HUES48 (cell line): ENCODE data around the gene MAGEB6.
"Not testable (repeated sequence)": the region's sequence is repeated elsewhere in the genome, so short reads cannot be mapped to it uniquely, and the experiment has no call there.

Experiments
- H3K27ac ChIP-seq: one replicate; pipeline ENCODE4 v1.7.0; 2013; ENCODE audit warnings: low read depth, low read length, inconsistent platforms
- H3K27me3 ChIP-seq: 2 replicates; pipeline ENCODE4 v1.6.1; 2013; ENCODE audit warnings: mild to moderate bottlenecking, low read length; ENCODE audit not compliant: control insufficient read depth, insufficient read depth
- H3K36me3 ChIP-seq: 2 replicates; pipeline ENCODE4 v1.6.1; 2013; ENCODE audit warnings: low read length; ENCODE audit not compliant: control insufficient read depth, insufficient read depth
- H3K4me1 ChIP-seq: 2 replicates; pipeline ENCODE4 v1.6.1; 2013; ENCODE audit warnings: mild to moderate bottlenecking, low read length; ENCODE audit not compliant: control insufficient read depth, insufficient read depth
- H3K4me3 ChIP-seq: 2 replicates; pipeline ENCODE4 v1.5.1; 2013; ENCODE audit warnings: mild to moderate bottlenecking, low read depth, low read length
- H3K9ac ChIP-seq: 2 replicates; pipeline ENCODE4 v1.6.1; 2013; ENCODE audit warnings: mild to moderate bottlenecking, low read depth, low read length, moderate library complexity
- H3K9me3 ChIP-seq: 2 replicates; pipeline ENCODE4 v1.6.1; 2013; ENCODE audit warnings: low read length; ENCODE audit not compliant: control insufficient read depth, insufficient read depth

Gene MAGEB6

GRCh38 chrX:26192204-26192603 lies at the start of gene MAGEB6:
Gene MAGEB6, plus strand, starts transcription at chrX:26192440. Its CDS starts 1,407 bp downstream, at chrX:26193847.
- no peak within 1 kb of the TSS for H3K27ac ChIP-seq
- H3K9me3 ChIP-seq = peaks cover 16% of the 10 kb centered on the region
- H3K36me3 ChIP-seq = no peaks in the 10 kb centered on the region
- H3K27me3 ChIP-seq = no peaks in the 10 kb centered on the region
- H3K4me1 ChIP-seq = no peaks in the 10 kb centered on the region
- H3K4me3 ChIP-seq = no peak within 1 kb of the TSS
- H3K9ac ChIP-seq = no peak within 1 kb of the TSS

GRCh38 chrX:26146024-26146423 lies 46.2 kb upstream of the MAGEB6 start:
- no peaks in the 10 kb centered on the region for H3K36me3 ChIP-seq
- H3K9me3 ChIP-seq = no peaks in the 10 kb centered on the region
- H3K4me3 ChIP-seq = no peak overlapping the region
- H3K9ac ChIP-seq = no peak overlapping the region
- H3K27ac ChIP-seq = no peak overlapping the region
- H3K4me1 ChIP-seq = no peaks in the 10 kb centered on the region
- no peaks in the 10 kb centered on the region for H3K27me3 ChIP-seq

GRCh38 chrX:26160301-26160700 lies 31.9 kb upstream of the MAGEB6 start, which contains the start of gene MAGEB6B:
Gene MAGEB6B, plus strand, starts transcription at chrX:26160601. Its CDS starts 0 bp downstream, at chrX:26160601.
- Histone ChIP-seq H3K9ac (no peak within 1 kb of the TSS), H3K27me3 (no peaks in the 10 kb centered on the region), H3K4me3 (no peak within 1 kb of the TSS), H3K4me1 (no peaks in the 10 kb centered on the region), H3K36me3 (no peaks in the 10 kb centered on the region), H3K9me3 (no peaks in the 10 kb centered on the region; the same call in 1 of the 2 replicates), H3K27ac (no peak within 1 kb of the TSS)

GRCh38 chrX:26203561-26203960 lies 11.3 kb downstream of the MAGEB6 start:
- Histone ChIP-seq H3K36me3 (no peaks in the 10 kb centered on the region), H3K9me3 (peaks cover 23% of the 10 kb centered on the region), H3K4me1 (no peaks in the 10 kb centered on the region), H3K9ac (no peak overlapping the region), H3K27me3 (no peaks in the 10 kb centered on the region), H3K4me3 (no peak overlapping the region), H3K27ac (no peak overlapping the region)

GRCh38 chrX:26204717-26205116 lies 12.5 kb downstream of the MAGEB6 start:
- H3K9me3 ChIP-seq = peaks cover 19% of the 10 kb centered on the region
- not testable (repeated sequence) for H3K36me3 ChIP-seq, H3K27ac ChIP-seq, H3K4me1 ChIP-seq, H3K4me3 ChIP-seq, H3K27me3 ChIP-seq, H3K9ac ChIP-seq

GRCh38 chrX:26208012-26208411 lies 15.8 kb downstream of the MAGEB6 start:
- H3K27me3 ChIP-seq = no peaks in the 10 kb centered on the region
- H3K27ac ChIP-seq = no peak overlapping the region
- peaks cover 6% of the 10 kb centered on the region for H3K9me3 ChIP-seq
- H3K4me3 ChIP-seq = no peak overlapping the region
- no peak overlapping the region for H3K9ac ChIP-seq
- no peaks in the 10 kb centered on the region for H3K4me1 ChIP-seq
- no peaks in the 10 kb centered on the region for H3K36me3 ChIP-seq

- Histone ChIP-seq H3K36me3 (no peaks in the 10 kb centered on the region), H3K27ac (no peak within 1 kb of the TSS), H3K9me3 (peaks cover 14% of the 10 kb centered on the region), H3K4me3 (no peak within 1 kb of the TSS), H3K9ac (no peak within 1 kb of the TSS), H3K27me3 (no peaks in the 10 kb centered on the region), H3K4me1 (no peaks in the 10 kb centered on the region)
These were observed 23.6 kb downstream of the MAGEB6 start, which contains the start of gene MAGEB5 for GRCh38 chrX:26215869-26216268. Gene MAGEB5, plus strand, starts transcription at chrX:26216169. Its CDS starts 1,133 bp downstream, at chrX:26217302.

- H3K4me1 ChIP-seq = no peaks in the 10 kb centered on the region
- no peak overlapping the region for H3K4me3 ChIP-seq
- H3K9me3 ChIP-seq = peaks cover 23% of the 10 kb centered on the region
- H3K36me3 ChIP-seq = no peaks in the 10 kb centered on the region
- H3K27me3 ChIP-seq = no peaks in the 10 kb centered on the region
- no peak overlapping the region for H3K9ac ChIP-seq
- H3K27ac ChIP-seq = no peak overlapping the region
These were observed 27.1 kb downstream of the MAGEB6 start for GRCh38 chrX:26219351-26219750.

GRCh38 chrX:26234177-26234576 lies 41.9 kb downstream of the MAGEB6 start:
- Histone ChIP-seq H3K27ac (no peak overlapping the region), H3K9me3 (peaks cover 41% of the 10 kb centered on the region), H3K27me3 (no peaks in the 10 kb centered on the region), H3K4me1 (no peaks in the 10 kb centered on the region), H3K4me3 (no peak overlapping the region), H3K9ac (no peak overlapping the region), H3K36me3 (no peaks in the 10 kb centered on the region)
